CD4-positive, alpha-beta memory T cell (primary cell): Measurements from ENCODE around the gene MYH13. TPM values are rescaled to one million over a fixed set of nuclear protein-coding genes. Genes with fewer than 3 reads are reported as not detected.
"Not testable (repeated sequence)": the region's sequence is repeated elsewhere in the genome, so short reads cannot be mapped to it uniquely, and the experiment has no call there.

Experiments
- CTCF ChIA-PET: fragments of 350-600 bp; sonication (Branson Sonifier 250); formaldehyde crosslinking; loops from one replicate; lab custom pipeline; 2021; ENCODE audit warnings: inconsistent platforms; ENCODE audit not compliant: partially characterized antibody; lab: Charles Lee
- POLR2A ChIA-PET: fragments of 350-600 bp; sonication (Branson Sonifier 250); formaldehyde crosslinking; loops from one replicate; lab custom pipeline; 2021; ENCODE audit not compliant: partially characterized antibody; lab: Charles Lee
- DNase-seq, 5 donors: peaks; one replicate each; pipeline versions ENCODE4 v3.0.0 to v3.0.0-alpha.2; 2020 to 2022; ENCODE audit warnings: mixed read lengths in 1 of 5
- H3K27ac ChIP-seq: one replicate; pipeline ENCODE4 v1.7.0; 2013; ENCODE audit warnings: low read depth, low read length
- H3K27me3 ChIP-seq: 2 replicates; pipeline ENCODE4 v1.7.0; 2013; ENCODE audit warnings: mild to moderate bottlenecking, low read length, moderate library complexity; ENCODE audit not compliant: insufficient read depth
- H3K36me3 ChIP-seq: 2 replicates; pipeline ENCODE4 v1.7.0; 2013; ENCODE audit warnings: mild to moderate bottlenecking, low read length, moderate library complexity; ENCODE audit not compliant: insufficient read depth
- H3K4me1 ChIP-seq: 2 replicates; pipeline ENCODE4 v1.7.0; 2013; ENCODE audit warnings: mild to moderate bottlenecking, low read length, moderate library complexity; ENCODE audit not compliant: insufficient read depth
- H3K4me3 ChIP-seq, 2 donors: one replicate each; pipeline ENCODE4 v1.7.0; 2013; ENCODE audit warnings: low read length in 2 of 2, mild to moderate bottlenecking in 1 of 2
- H3K9me3 ChIP-seq, 2 donors: one replicate each; pipeline ENCODE4 v1.7.0; 2013; ENCODE audit warnings: low read length in 2 of 2, control low read depth in 1 of 2; ENCODE audit not compliant: control insufficient read depth in 1 of 2
- H3K27ac Mint-ChIP-seq, 7 donors: one replicate each; pipeline ENCODE4 v1.8.0; 2020 to 2021; ENCODE audit warnings: mixed read lengths in 7 of 7, mild to moderate bottlenecking in 6 of 7, inconsistent platforms in 3 of 7, moderate library complexity in 3 of 7
- H3K27me3 Mint-ChIP-seq, 2 donors: one replicate each; pipeline ENCODE4 v1.8.0; 2020 to 2021; ENCODE audit warnings: mixed read lengths in 2 of 2
- H3K36me3 Mint-ChIP-seq, 2 donors: one replicate each; pipeline ENCODE4 v1.8.0; 2020 to 2021; ENCODE audit warnings: mixed read lengths in 2 of 2, inconsistent platforms in 1 of 2, mild to moderate bottlenecking in 1 of 2
- H3K4me1 Mint-ChIP-seq, 4 donors: one replicate each; pipeline ENCODE4 v1.8.0; 2020 to 2021; ENCODE audit warnings: mixed read lengths in 4 of 4, mild to moderate bottlenecking in 1 of 4
- H3K4me3 Mint-ChIP-seq, 8 donors: one replicate each; pipeline ENCODE4 v1.8.0; 2020 to 2021; ENCODE audit warnings: mixed read lengths in 8 of 8, mild to moderate bottlenecking in 7 of 8, moderate library complexity in 6 of 8, inconsistent platforms in 3 of 8
- H3K9me3 Mint-ChIP-seq, 8 donors: one replicate each; pipeline ENCODE4 v1.8.0; 2020 to 2021; ENCODE audit warnings: mixed read lengths in 8 of 8, mild to moderate bottlenecking in 5 of 8, inconsistent platforms in 3 of 8, moderate library complexity in 1 of 8
- intact Hi-C: fragments of 100-400 bp; cut with micrococcal nuclease; formaldehyde crosslinking; loops from one replicate; pipeline ENCODE4 v1.15.1; 2023
- polyA plus RNA-seq, 2 donors: library from polyadenylated mRNA; unstranded; fragments of 300-500 nt; fragmentation: Illumina TruSeq; gene quantifications; one replicate each; pipeline ENCODE4 v1.2.3, GENCODE V29; 2021
- total RNA-seq, 2 experiments: library from RNA; stranded (reverse); gene quantifications; one replicate each; pipeline ENCODE4 v1.2.3, GENCODE V29; 2021

Gene MYH13
- total and polyA plus RNA-seq, 4 experiments from 2014 or later: not detected

DNA sequence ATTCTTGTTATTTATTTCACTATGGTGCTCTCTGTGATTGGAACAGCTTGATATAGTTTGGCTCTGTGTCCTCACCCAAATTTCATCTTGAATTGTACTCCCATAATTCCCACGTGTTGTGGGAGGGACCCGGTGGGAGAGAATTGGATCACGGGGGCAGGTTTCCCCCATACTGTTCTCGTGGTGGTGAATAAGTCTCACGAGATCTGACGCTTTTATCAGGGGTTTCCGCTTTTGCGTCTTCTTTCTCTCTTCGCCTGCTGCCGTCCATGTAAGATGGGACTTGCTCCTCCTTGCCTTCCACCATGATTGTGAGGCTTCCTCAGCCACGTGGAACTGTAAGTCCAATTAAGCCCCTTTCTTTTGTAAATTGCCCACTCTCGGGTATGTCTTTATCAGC is 81.2 kb downstream of the MYH13 start:
- H3K27me3 Mint-ChIP-seq, H3K9me3 Mint-ChIP-seq, H3K9me3 ChIP-seq, H3K36me3 ChIP-seq, DNase-seq, intact Hi-C loops, H3K27ac ChIP-seq, H3K4me3 Mint-ChIP-seq, H3K4me3 ChIP-seq, H3K36me3 Mint-ChIP-seq, POLR2A ChIA-PET, H3K27ac Mint-ChIP-seq, CTCF ChIA-PET, H3K4me1 Mint-ChIP-seq, H3K4me1 ChIP-seq, H3K27me3 ChIP-seq: not testable (repeated sequence)

DNA sequence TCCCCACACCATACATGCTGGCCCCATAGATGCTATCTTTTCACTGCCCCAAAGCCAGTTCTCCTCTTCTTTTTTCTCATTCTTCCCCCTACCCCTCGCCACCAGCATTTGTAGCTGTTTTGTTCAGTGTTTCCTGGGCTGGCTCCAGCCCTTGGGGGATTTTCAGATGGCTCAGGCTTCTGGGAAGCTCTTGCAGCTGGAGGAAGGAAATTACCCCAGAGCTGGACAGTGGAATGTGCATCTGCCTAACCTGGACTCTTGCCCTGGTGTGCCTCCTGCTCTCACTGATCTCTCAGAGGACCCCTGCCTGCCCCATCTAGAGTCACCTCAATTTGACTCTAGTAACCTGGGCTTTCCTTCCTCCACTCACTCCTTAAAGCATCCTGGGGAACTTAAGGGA is 82.8 kb downstream of the MYH13 start:
- Mint-ChIP-seq H3K36me3 (no peaks in the 10 kb centered on the region), H3K4me1 (peaks cover 0 to 1% (median 0%) of the 10 kb centered on the region in 4 donors), H3K9me3 (peaks cover 0 to 3% (median 0%) of the 10 kb centered on the region in 8 donors), H3K27ac (no peak overlapping the region), H3K4me3 (no peak overlapping the region), H3K27me3 (peaks cover 6 to 7% of the 10 kb centered on the region in 2 donors)
- Histone ChIP-seq H3K4me1 (no peaks in the 10 kb centered on the region), H3K36me3 (no peaks in the 10 kb centered on the region), H3K4me3 (no peak overlapping the region), H3K9me3 (no peaks in the 10 kb centered on the region), H3K27ac (no peak overlapping the region), H3K27me3 (no peaks in the 10 kb centered on the region)
- ChIA-PET CTCF (no interaction called here), POLR2A (no interaction called here)
- DNase-seq: no peak
- intact Hi-C loops: no loop called here

DNA sequence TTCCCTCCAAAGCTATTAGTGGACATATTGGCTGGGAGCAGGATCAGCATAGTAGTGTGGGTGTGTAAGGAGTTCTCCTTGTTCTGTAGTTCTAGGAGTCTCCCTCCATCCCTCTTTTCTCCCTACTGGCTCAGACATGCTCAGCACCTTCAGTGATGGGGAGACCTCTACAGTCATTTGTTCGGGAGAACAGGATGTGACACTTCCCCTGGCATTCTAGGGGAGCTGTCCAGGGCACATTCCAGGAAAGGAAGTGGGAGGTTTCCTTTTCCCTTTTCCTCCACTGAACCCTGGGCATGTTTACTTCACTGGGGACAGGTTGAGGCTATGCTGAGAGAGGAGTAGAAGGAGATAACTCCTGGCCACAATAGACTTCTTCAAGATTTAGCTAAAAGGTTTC is 86.5 kb downstream of the MYH13 start:
- POLR2A ChIA-PET: no interaction called here
- DNase-seq: no peak
- Histone ChIP-seq H3K9me3 (no peaks in the 10 kb centered on the region), H3K4me3 (no peak overlapping the region), H3K36me3 (no peaks in the 10 kb centered on the region), H3K4me1 (no peaks in the 10 kb centered on the region), H3K27ac (no peak overlapping the region), H3K27me3 (no peaks in the 10 kb centered on the region)
- Mint-ChIP-seq H3K27me3 (peaks cover 2 to 4% of the 10 kb centered on the region in 2 donors), H3K36me3 (no peaks in the 10 kb centered on the region), H3K4me1 (peaks cover 0 to 1% (median 0%) of the 10 kb centered on the region in 4 donors), H3K27ac (no peak overlapping the region), H3K9me3 (peaks cover 0 to 3% (median 0%) of the 10 kb centered on the region in 8 donors), H3K4me3 (no peak overlapping the region)
- intact Hi-C loops: no loop called here
- CTCF ChIA-PET: no interaction called here

GRCh38 chr17:10285896-10286295 is 86.9 kb downstream of the MYH13 start:
- H3K36me3 ChIP-seq: no peaks in the 10 kb centered on the region
- intact Hi-C loops: no loop called here
- Mint-ChIP-seq H3K4me1 (no peaks in the 10 kb centered on the region), H3K27ac (no peak overlapping the region), H3K27me3 (peaks cover 2 to 5% of the 10 kb centered on the region in 2 donors), H3K9me3 (peaks cover 0 to 3% (median 0%) of the 10 kb centered on the region in 8 donors), H3K4me3 (no peak overlapping the region), H3K36me3 (no peaks in the 10 kb centered on the region)
- no peaks in the 10 kb centered on the region for H3K27me3 ChIP-seq
- no peak overlapping the region for H3K27ac ChIP-seq
- H3K4me3 ChIP-seq: no peak overlapping the region
- H3K9me3 ChIP-seq: no peaks in the 10 kb centered on the region
- DNase-seq: no peak
- H3K4me1 ChIP-seq: no peaks in the 10 kb centered on the region
- ChIA-PET CTCF (no interaction called here), POLR2A (no interaction called here)

DNA sequence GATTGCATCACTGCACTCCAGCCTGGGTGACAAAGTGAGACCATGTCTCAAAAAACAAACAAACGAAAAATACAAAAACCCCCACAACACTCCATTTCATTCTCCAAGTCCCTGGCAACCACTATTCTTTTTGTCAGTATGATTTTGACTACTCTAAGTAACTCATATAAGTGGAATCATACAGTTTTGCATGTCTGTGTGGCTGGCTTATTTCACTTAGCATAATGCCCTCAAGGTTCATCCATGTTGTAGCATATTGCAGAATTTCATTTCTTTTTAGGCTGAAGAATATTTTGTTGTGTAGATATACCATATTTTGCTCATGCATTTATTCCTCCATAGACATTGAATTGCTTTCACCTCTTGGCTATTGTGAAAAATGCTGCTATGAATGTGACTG is 92.7 kb downstream of the MYH13 start:
- Histone ChIP-seq H3K27me3 (no peaks in the 10 kb centered on the region), H3K9me3 (no peaks in the 10 kb centered on the region), H3K27ac (no peak overlapping the region), H3K36me3 (no peaks in the 10 kb centered on the region), H3K4me3 (no peak overlapping the region), H3K4me1 (no peaks in the 10 kb centered on the region)
- DNase-seq: no peak
- no peak overlapping the region for H3K27ac Mint-ChIP-seq
- no peak overlapping the region for H3K4me3 Mint-ChIP-seq
- CTCF ChIA-PET: no interaction called here
- peaks cover 3% of the 10 kb centered on the region in 2 donors for H3K27me3 Mint-ChIP-seq
- POLR2A ChIA-PET: no interaction called here
- no peaks in the 10 kb centered on the region for H3K9me3 Mint-ChIP-seq
- no peaks in the 10 kb centered on the region for H3K36me3 Mint-ChIP-seq
- H3K4me1 Mint-ChIP-seq: peaks cover 0 to 8% (median under 1%) of the 10 kb centered on the region in 4 donors
- intact Hi-C loops: no loop called here

DNA sequence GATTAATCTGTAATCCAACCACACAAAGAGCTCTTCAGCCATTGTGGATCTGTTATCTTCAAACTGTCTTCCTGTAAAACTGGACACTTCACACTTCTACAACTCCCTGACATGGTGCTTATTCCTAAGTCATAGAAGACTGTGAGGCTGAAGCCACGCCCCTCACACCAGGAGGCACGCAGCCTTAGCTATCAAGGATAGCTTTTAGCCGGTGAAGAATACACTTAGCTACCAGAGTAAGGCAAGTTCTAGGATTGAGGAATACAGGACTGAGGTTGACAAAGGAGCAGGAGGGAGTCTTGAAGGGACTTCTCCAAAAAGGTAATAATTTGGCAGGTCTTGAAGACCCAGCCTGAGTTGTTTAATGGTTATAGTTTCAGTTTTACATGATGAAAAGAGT is 94.6 kb downstream of the MYH13 start:
- no peak for DNase-seq
- Mint-ChIP-seq H3K9me3 (no peaks in the 10 kb centered on the region), H3K27me3 (peaks cover 5 to 6% of the 10 kb centered on the region in 2 donors), H3K4me1 (peaks cover 0 to 8% (median under 1%) of the 10 kb centered on the region in 4 donors), H3K27ac (no peak overlapping the region), H3K36me3 (no peaks in the 10 kb centered on the region), H3K4me3 (no peak overlapping the region)
- Histone ChIP-seq H3K36me3 (no peaks in the 10 kb centered on the region), H3K4me1 (no peaks in the 10 kb centered on the region), H3K27ac (no peak overlapping the region), H3K4me3 (no peak overlapping the region), H3K27me3 (no peaks in the 10 kb centered on the region), H3K9me3 (no peaks in the 10 kb centered on the region)
- ChIA-PET CTCF (interaction anchor here (0.5 to 0.6 kb wide), 2 partner anchors 23 to 273 kb away, joined by 3 read pairs; no protein-coding TSS in a partner anchor), POLR2A (no interaction called here)
- intact Hi-C loops: no loop called here

DNA sequence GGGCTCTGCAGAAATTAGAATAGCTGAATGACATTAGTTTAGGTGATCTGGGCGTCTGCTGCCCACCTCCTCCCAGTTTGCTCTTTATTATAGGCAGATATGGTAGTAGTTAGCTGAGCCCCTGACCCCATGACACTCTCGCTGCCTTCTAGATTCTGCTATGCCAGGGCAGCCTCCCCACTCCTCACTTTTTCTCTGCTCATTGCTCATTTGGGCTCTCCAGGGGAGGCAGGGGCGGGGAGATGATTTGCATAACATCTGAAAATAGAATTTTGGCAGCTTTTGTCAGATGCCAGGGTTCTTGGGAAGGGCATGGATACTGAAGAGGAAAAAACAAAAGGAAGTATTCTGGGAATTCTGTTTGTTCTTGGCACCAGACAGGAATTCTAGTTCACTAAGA is 96.4 kb downstream of the MYH13 start:
- Histone ChIP-seq H3K9me3 (no peaks in the 10 kb centered on the region), H3K4me3 (no peak overlapping the region), H3K4me1 (no peaks in the 10 kb centered on the region), H3K27me3 (no peaks in the 10 kb centered on the region), H3K27ac (no peak overlapping the region), H3K36me3 (no peaks in the 10 kb centered on the region)
- H3K4me3 Mint-ChIP-seq: no peak overlapping the region
- intact Hi-C loops: no loop called here
- H3K27me3 Mint-ChIP-seq: peaks cover 5 to 6% of the 10 kb centered on the region in 2 donors
- no peak overlapping the region for H3K27ac Mint-ChIP-seq
- ChIA-PET CTCF (no interaction called here), POLR2A (no interaction called here)
- DNase-seq: no peak
- H3K4me1 Mint-ChIP-seq: peaks cover 0 to 8% (median under 1%) of the 10 kb centered on the region in 4 donors
- H3K9me3 Mint-ChIP-seq: peaks cover 0 to 2% (median 0%) of the 10 kb centered on the region in 8 donors
- no peaks in the 10 kb centered on the region for H3K36me3 Mint-ChIP-seq

DNA sequence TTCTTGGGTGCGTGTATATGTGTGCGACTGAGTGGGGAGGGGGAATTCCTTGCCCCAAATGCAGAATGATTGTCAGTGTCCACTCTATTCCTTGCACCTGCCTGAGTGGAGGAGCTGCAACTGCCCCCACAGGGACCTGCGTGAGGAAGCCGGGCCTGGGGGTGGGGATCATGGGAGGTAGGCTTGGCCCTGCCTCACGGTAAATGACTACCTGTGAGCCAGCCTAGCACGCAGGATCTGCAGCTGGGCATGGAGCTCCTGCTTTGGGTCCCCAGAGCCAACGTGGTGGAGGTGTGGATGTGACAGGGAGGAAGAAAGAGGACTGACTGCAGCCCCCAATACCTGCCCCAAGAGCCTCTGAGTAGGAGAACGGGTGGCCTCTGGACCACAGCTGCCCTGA is 97.4 kb downstream of the MYH13 start:
- ChIA-PET POLR2A (no interaction called here), CTCF (no interaction called here)
- Histone ChIP-seq H3K36me3 (no peaks in the 10 kb centered on the region), H3K9me3 (no peaks in the 10 kb centered on the region), H3K4me3 (no peak overlapping the region), H3K27me3 (no peaks in the 10 kb centered on the region), H3K27ac (no peak overlapping the region), H3K4me1 (no peaks in the 10 kb centered on the region)
- peaks cover 5% of the 10 kb centered on the region in 2 donors for H3K27me3 Mint-ChIP-seq
- H3K36me3 Mint-ChIP-seq: no peaks in the 10 kb centered on the region
- H3K27ac Mint-ChIP-seq: no peak overlapping the region
- no peak for DNase-seq
- peaks cover 0 to 8% (median under 1%) of the 10 kb centered on the region in 4 donors for H3K4me1 Mint-ChIP-seq
- H3K4me3 Mint-ChIP-seq: no peak overlapping the region
- H3K9me3 Mint-ChIP-seq: peaks cover 0 to 2% (median 0%) of the 10 kb centered on the region in 8 donors
- intact Hi-C loops: no loop called here
